ENCODE data around the gene MCFD2. TPM values are rescaled to one million over a fixed set of nuclear protein-coding genes. Genes with fewer than 3 reads are reported as not detected.

Gene MCFD2
- total RNA-seq, 1 experiment from 2014 or later: 84.9 TPM

- BruUV-seq (replicated peaks): no TSS peak
- Histone ChIP-seq H3K4me1 (ENCODE audit: control insufficient read depth, insufficient read depth, low read length) (peaks cover 7% of the 10 kb centered on the region), H3K9me3 (ENCODE audit: control insufficient read depth, insufficient read depth, low read depth, low read length) (no peaks in the 10 kb centered on the region), H3K27me3 (ENCODE audit: control insufficient read depth, insufficient read depth, low read length) (no peaks in the 10 kb centered on the region), H3K4me3 (ENCODE audit: low read depth in 2 of 2, low read length in 2 of 2) (no peak overlapping the region), H3K27ac (ENCODE audit: low read length) (no peak overlapping the region), H3K36me3 (ENCODE audit: control insufficient read depth, insufficient read depth, low read length) (no peaks in the 10 kb centered on the region)
- intact Hi-C loops (cut with micrococcal nuclease; ENCODE audit: unreplicated experiment): no loop called here
- DNase-seq (ENCODE audit: low read depth, low spot score) (no peak), ATAC-seq (no peak)
- CTCF ChIA-PET: no interaction called here
- TF ChIP-seq SIN3A (IDR thresholded peaks at IDR 0.05; ENCODE audit: borderline replicate concordance, insufficient read depth, low read depth, low read length) (no peak), POLR2AphosphoS5 (IDR thresholded peaks at IDR 0.05; ENCODE audit: low read depth, low read length) (no peak), CTCF (IDR thresholded peaks at IDR 0.05) (no peak), TCF7L2 (IDR thresholded peaks at IDR 0.05; ENCODE audit: low read depth, low read length) (no peak)
- TF ChIP-seq, protein P1, sequence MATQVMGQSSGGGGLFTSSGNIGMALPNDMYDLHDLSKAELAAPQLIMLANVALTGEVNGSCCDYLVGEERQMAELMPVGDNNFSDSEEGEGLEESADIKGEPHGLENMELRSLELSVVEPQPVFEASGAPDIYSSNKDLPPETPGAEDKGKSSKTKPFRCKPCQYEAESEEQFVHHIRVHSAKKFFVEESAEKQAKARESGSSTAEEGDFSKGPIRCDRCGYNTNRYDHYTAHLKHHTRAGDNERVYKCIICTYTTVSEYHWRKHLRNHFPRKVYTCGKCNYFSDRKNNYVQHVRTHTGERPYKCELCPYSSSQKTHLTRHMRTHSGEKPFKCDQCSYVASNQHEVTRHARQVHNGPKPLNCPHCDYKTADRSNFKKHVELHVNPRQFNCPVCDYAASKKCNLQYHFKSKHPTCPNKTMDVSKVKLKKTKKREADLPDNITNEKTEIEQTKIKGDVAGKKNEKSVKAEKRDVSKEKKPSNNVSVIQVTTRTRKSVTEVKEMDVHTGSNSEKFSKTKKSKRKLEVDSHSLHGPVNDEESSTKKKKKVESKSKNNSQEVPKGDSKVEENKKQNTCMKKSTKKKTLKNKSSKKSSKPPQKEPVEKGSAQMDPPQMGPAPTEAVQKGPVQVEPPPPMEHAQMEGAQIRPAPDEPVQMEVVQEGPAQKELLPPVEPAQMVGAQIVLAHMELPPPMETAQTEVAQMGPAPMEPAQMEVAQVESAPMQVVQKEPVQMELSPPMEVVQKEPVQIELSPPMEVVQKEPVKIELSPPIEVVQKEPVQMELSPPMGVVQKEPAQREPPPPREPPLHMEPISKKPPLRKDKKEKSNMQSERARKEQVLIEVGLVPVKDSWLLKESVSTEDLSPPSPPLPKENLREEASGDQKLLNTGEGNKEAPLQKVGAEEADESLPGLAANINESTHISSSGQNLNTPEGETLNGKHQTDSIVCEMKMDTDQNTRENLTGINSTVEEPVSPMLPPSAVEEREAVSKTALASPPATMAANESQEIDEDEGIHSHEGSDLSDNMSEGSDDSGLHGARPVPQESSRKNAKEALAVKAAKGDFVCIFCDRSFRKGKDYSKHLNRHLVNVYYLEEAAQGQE (IDR thresholded peaks at IDR 0.05; ENCODE audit: insufficient read depth in 1 of 2, low read depth in 2 of 2, low read length in 1 of 2): no peak
- POLR2A ChIA-PET: no interaction called here
- in situ Hi-C loops (cut with HindIII; ENCODE audit: low pct_unique_long_range_greater_than_20kb, low sequenced_read_pairs): no loop called here
Observed at GRCh38 chr2:46963941-46964673, 48.5 kb upstream of the MCFD2 start.

GRCh38 chr2:46963210-46963609, 47.6 kb upstream of the MCFD2 start:
- BruUV-seq (replicated peaks): no TSS peak
- Histone ChIP-seq H3K9me3 (ENCODE audit: control insufficient read depth, insufficient read depth, low read depth, low read length) (no peaks in the 10 kb centered on the region), H3K27ac (ENCODE audit: low read length) (no peak overlapping the region), H3K4me1 (ENCODE audit: control insufficient read depth, insufficient read depth, low read length) (peaks cover 6% of the 10 kb centered on the region), H3K4me3 (ENCODE audit: low read depth in 2 of 2, low read length in 2 of 2) (no peak overlapping the region), H3K27me3 (ENCODE audit: control insufficient read depth, insufficient read depth, low read length) (no peaks in the 10 kb centered on the region), H3K36me3 (ENCODE audit: control insufficient read depth, insufficient read depth, low read length) (no peaks in the 10 kb centered on the region)
- DNase-seq (ENCODE audit: low read depth, low spot score) (no peak), ATAC-seq (no peak)
- TF ChIP-seq POLR2AphosphoS5 (IDR thresholded peaks at IDR 0.05; ENCODE audit: low read depth, low read length) (no peak), CTCF (IDR thresholded peaks at IDR 0.05) (no peak), SIN3A (IDR thresholded peaks at IDR 0.05; ENCODE audit: borderline replicate concordance, insufficient read depth, low read depth, low read length) (no peak), TCF7L2 (IDR thresholded peaks at IDR 0.05; ENCODE audit: low read depth, low read length) (no peak)
- TF ChIP-seq, protein P1 (IDR thresholded peaks at IDR 0.05; ENCODE audit: insufficient read depth in 1 of 2, low read depth in 2 of 2, low read length in 1 of 2): no peak
- POLR2A ChIA-PET: no interaction called here
- in situ Hi-C loops (cut with HindIII; ENCODE audit: low pct_unique_long_range_greater_than_20kb, low sequenced_read_pairs) (no loop called here), intact Hi-C loops (cut with micrococcal nuclease; ENCODE audit: unreplicated experiment) (no loop called here)
- CTCF ChIA-PET: no interaction called here
